Fibroblast of lung (primary cell): ENCODE measurements around the gene TMEM266.
A peak's percentile ranks its signal among the peaks of the same experiment; 100 is the strongest.

Source experiments
- EZH2 ChIP-seq: IDR thresholded peaks from 2 replicates; pipeline ENCODE4 v1.5.1; 2012; ENCODE audit warnings: low read length, control low read depth, mild to moderate bottlenecking; ENCODE audit errors: missing control alignments
- TF ChIP-seq, protein P1 (sequence below), 2 donors: IDR thresholded peaks in 1 of 2; conservative IDR thresholded peaks in 1 of 2; 1 replicate in 1 of 2; 2 replicates in 1 of 2; pipeline ENCODE4 v1.5.1; 2011 to 2012; ENCODE audit warnings: low read length in 2 of 2, control low read depth in 1 of 2, inconsistent platforms in 1 of 2, low read depth in 1 of 2, mild to moderate bottlenecking in 1 of 2

- TF ChIP-seq, protein P1, sequence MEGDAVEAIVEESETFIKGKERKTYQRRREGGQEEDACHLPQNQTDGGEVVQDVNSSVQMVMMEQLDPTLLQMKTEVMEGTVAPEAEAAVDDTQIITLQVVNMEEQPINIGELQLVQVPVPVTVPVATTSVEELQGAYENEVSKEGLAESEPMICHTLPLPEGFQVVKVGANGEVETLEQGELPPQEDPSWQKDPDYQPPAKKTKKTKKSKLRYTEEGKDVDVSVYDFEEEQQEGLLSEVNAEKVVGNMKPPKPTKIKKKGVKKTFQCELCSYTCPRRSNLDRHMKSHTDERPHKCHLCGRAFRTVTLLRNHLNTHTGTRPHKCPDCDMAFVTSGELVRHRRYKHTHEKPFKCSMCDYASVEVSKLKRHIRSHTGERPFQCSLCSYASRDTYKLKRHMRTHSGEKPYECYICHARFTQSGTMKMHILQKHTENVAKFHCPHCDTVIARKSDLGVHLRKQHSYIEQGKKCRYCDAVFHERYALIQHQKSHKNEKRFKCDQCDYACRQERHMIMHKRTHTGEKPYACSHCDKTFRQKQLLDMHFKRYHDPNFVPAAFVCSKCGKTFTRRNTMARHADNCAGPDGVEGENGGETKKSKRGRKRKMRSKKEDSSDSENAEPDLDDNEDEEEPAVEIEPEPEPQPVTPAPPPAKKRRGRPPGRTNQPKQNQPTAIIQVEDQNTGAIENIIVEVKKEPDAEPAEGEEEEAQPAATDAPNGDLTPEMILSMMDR (conservative IDR thresholded peaks at IDR 0.05 in 1 of 2, IDR thresholded peaks at IDR 0.05 in 1 of 2; ENCODE audit: low read depth in 1 of 2, low read length in 2 of 2): peak in 1 of 2 donors; percentile 1
- TF ChIP-seq EZH2: no peak
Observed at GRCh38 chr15:76059320-76060117, at the start of gene TMEM266.
